GM19467 (cell line): ENCODE results near the gene VCPKMT.

Source experiments
- ATAC-seq: cut with Tn5 transposase; IDR thresholded peaks from one replicate; pipeline ENCODE4 v1.9.1; 2021; ENCODE audit warnings: mild to moderate bottlenecking, moderate library complexity; ENCODE audit not compliant: unreplicated experiment

Gene VCPKMT

GRCh38 chr14:50116181-50116956 lies at the start of gene VCPKMT:
TSS of gene VCPKMT (minus strand) at chr14:50116572. CDS start at chr14:50116552, 20 bp downstream.
- peak; percentile 99 for ATAC-seq

- ATAC-seq, result no peak
Measured at GRCh38 chr14:50156111-50156510, 39.7 kb upstream of the VCPKMT start.

- no peak for ATAC-seq
Measured at GRCh38 chr14:50148799-50149198, 32.4 kb upstream of the VCPKMT start.

DNA sequence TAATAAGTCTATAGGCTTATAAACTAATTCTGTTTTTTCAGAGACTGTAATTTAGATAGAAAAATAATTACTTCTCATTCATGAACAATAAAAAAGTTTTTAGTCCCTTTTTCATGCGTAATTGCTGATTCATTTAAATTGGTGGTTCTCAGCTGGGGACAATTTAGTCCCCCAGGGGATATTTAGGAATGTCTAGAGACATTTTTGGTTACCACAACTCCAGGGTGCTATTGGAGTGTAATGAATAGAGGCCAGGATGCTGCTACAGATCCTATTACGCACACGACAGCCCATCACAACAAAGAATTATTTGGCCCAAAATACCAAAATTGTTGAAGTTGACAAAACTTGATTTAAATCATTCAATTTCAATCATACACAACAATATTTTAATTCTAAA lies 22.8 kb upstream of the VCPKMT start:
- no peak for ATAC-seq

GRCh38 chr14:50127802-50128201 lies 11.4 kb upstream of the VCPKMT start:
- ATAC-seq, result no peak

DNA sequence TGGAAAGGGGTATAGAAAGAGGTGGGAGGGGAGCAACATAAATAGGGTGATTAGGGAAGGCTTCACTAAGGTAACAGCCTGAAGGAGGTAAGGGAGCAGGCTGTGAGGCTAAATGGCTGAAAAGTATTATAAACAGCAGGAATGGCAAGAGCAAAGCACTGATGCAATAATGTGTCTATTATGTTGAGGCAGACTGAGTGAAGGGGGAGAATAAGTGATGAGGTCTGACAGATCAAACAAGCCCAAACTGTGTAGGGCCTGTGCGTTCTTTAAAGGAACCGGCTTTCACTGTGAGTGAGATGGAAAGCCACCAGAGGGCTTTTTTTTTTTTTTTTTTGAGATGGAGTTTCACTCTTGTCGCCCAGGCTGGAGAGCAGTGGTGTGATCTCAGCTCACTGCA lies 6.7 kb upstream of the VCPKMT start:
- no peak for ATAC-seq

DNA sequence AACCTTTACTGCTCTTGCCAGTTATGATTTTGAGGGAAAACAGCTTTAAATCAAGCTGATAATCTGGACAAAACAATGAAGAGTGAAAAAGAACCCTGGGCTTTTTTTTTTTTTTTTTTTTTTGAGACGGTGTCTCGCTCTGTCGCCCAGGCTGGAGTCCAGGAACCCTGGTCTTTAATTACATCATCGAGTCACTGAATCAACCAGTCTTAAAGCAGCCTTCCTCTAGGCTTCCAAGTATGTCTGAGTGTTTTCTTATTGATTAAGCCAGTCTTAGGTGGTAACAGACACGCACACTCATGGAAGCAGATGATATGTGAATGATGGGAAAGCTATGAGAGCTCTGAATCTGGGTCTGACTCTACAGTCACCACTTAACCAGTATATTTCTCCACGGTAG lies 5.9 kb upstream of the VCPKMT start:
- ATAC-seq, result no peak

DNA sequence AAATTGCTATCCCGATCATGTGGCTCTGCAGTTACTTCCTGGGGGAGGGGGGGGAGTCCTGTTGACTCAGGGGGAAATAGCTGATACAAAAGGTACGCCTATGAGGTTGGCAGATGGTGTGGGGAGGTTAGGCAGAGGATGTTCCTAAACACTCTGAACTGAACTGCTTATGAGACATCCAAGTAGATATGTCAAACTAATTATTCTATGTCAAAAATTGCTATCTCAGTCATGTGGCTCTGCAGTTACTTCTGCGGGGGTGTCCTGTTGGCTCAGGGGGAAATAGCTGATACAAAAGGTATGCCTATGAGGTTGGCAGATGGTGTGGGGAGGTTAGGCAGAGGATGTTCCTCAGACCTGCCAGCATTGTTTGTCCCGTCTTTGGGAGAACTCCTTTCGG lies 5.1 kb upstream of the VCPKMT start:
- ATAC-seq, result no peak

DNA sequence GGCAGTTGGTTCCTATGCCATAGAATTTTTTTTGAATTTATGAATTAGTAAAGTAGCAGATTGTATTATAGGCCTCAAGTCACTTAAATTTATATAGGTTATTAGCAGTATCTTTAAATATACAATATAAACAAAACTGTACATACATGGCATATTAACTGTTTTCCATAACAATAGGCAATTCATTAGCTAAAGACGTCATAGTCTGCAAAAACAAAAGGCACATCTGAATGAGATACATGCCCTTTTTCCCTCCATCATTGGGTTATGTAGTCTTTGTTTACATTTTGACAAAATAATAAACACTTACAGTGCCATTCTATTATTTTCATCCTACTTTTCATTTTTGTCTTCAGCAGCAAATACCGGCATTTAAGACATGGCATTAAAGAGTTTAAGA lies 1.1 kb upstream of the VCPKMT start:
- ATAC-seq, result no peak

GRCh38 chr14:50116966-50117365 lies 594 bp upstream of the VCPKMT start:
- ATAC-seq, result no peak

DNA sequence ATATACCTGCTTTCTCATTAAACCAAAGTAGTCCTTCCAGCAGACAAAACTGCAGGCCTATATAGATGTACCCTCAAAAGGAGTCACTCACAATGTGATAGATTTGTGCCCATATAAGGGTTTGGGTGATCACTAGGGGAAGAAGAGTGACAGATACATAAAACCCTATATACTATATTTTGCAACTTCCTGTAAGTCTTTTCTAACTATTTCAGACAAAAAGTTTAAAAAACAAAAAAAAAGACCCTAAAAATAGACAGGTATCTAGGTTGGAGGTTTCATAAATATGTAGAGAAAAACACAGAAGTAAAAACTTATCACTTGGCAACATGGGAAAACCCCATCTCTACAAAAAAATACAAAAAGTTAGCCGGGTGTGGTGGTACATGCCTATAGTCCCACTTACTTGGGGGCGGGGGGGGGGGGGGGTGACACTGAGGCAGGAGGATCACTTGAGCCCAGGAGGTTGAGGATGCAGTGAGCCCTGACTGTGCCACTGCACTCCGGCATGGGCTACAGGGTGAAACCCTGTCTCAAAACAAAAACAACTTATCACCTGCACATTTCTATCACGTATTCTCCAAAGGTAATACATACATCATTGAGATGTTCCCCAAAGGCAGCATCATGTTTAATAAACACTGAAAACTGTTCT lies 2.9 kb downstream of the VCPKMT start:
- ATAC-seq, result no peak

- ATAC-seq, result no peak
Measured at GRCh38 chr14:50110323-50111037, 5.9 kb downstream of the VCPKMT start.

DNA sequence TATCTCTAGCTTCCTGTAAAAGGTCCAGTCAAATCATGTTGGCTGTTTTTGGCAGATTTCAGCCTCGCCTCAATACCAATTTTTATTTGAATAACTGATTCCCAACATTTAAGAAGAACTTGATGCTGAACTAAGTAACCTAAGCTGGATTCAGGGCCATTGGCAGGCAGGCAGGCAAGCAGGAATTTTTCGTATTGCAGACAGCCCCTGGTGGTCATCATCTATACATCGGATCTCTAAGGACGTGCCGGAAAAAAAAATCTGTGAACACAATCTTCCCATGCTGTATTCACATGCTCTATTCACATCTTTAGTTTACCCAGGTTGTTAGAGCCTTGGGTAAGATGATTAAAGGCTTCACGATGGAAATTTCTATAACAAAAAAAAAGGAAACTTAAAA lies 7.0 kb downstream of the VCPKMT start:
- no peak for ATAC-seq

DNA sequence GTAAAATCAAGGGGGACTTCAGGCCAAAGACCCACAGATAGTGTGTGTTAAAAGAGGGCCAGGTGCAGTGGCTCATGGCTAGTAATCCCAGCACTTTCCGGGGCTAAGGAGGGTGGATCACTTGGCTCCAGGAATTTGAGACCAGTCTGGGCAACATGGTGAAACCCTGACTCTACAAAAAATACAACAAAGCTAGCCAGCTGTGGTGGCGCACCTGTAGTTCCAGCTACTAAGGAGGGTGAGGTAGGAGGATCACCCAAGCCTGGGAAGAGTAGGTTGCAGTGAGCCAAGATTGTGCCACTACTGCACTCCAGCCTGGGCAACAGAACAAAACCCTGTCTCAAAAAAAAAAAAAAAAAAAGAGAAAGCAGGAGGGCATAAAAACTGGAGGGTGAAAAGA lies 8.5 kb downstream of the VCPKMT start:
- no peak for ATAC-seq

- ATAC-seq, result no peak
Measured at GRCh38 chr14:50106178-50106577, 10.2 kb downstream of the VCPKMT start.

GRCh38 chr14:50103558-50103957 lies 12.8 kb downstream of the VCPKMT start:
- ATAC-seq, result no peak

GRCh38 chr14:50101417-50101816 lies 15.0 kb downstream of the VCPKMT start:
- no peak for ATAC-seq

DNA sequence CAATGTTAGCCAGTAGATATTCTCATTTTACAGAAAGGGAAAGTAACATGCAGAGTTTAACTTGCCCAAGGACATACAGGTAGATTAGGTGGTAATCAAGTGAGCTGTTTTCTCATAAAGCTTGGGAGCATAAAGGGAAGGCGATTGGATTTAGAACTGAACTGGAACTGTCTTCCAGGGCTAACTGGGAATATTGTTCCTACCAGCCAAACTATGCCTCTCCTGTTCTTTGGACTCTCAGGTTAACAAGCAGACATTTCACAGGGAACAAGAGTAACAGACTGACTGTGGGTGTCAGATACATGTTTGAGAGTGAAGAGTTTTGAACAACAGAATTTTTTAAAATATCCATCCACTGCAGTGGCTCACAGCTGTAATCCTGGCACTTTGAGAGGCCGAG lies 15.6 kb downstream of the VCPKMT start:
- ATAC-seq, result no peak

DNA sequence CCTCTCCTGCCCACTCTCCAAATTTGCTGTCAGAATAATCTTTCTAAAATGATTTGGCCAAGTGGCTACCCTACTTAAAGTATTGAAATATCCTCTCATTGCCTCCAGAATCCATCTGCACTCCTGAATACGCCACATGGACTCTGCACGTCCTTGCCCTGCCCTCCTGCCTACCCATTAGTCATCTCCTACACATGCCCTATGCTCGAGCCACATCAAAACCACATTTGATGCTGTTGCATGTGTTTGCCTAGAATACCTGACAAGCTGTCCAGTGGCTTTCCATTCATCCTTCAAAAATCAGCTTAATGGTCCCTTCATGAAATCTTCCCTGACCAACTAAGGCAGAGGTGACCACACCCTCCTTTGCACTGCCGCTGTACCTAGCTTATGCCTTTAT lies 17.0 kb downstream of the VCPKMT start:
- no peak for ATAC-seq

- ATAC-seq, result no peak
Measured at GRCh38 chr14:50095895-50096294, 20.5 kb downstream of the VCPKMT start.

DNA sequence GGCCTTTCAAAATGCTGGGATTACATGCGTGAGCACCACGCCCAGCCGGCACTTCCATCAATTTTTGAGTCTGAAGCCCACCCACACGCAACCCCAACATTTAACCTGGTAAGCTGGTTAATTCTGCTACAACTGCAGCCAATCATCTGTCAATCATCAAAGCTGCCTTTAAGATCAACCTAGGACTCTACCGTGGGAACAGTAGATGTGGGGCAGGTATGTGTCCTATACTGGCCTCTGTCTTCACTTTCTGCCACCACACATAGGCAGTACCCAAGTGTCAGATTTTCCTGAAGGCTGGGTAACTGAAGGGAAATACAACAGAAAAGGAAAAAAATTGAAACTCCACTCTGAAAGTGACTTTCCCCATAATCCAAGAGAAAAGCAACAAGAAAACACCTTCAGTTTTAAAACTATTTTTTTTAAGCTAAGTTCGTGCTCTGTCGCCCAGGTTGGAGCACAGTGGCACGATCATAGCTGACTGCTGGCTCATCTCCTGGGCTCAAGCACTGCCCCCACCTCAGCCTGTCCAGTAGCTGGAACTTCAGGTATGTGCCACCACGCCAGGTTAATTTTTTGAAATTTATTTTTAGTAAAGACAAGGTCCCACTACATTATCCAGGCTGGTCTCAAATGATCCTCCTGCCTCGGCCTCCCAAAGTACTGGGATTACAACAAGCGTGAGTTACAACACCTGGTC lies 22.2 kb downstream of the VCPKMT start:
- ATAC-seq, result no peak
